Thymus (tissue), 11 donors: ENCODE results near the gene CHMP2A. TPM values are rescaled to one million over a fixed set of nuclear protein-coding genes. Genes with fewer than 3 reads are reported as not detected.
"Not testable (repeated sequence)": the region's sequence is repeated elsewhere in the genome, so short reads cannot be mapped to it uniquely, and the experiment has no call there.

ENCODE experiments used
- DNase-seq, 9 donors: peaks; one replicate each; pipeline ENCODE4 v3.0.0-alpha.2; 2013; ENCODE audit warnings: low spot score in 9 of 9, low read depth in 6 of 9, missing footprints in 1 of 9
- H3K27ac ChIP-seq, 2 donors: one replicate each; pipeline ENCODE4 v1.5.1; 2013; ENCODE audit warnings: control low read depth in 1 of 2, low read depth in 1 of 2, low read length in 1 of 2, mild to moderate bottlenecking in 1 of 2, moderate library complexity in 1 of 2
- H3K27me3 ChIP-seq, 2 donors: one replicate each; pipeline ENCODE4 v1.5.1; 2013; ENCODE audit warnings: low read length in 1 of 2; ENCODE audit not compliant: control insufficient read depth in 2 of 2, insufficient read depth in 1 of 2
- H3K36me3 ChIP-seq, 2 donors: one replicate each; pipeline ENCODE4 v1.5.1; 2013; ENCODE audit warnings: low read length in 1 of 2, mild to moderate bottlenecking in 1 of 2, moderate library complexity in 1 of 2; ENCODE audit not compliant: control insufficient read depth in 2 of 2, insufficient read depth in 2 of 2
- H3K4me1 ChIP-seq, 2 donors: one replicate each; pipeline ENCODE4 v1.5.1; 2013; ENCODE audit warnings: low read length in 2 of 2; ENCODE audit not compliant: control insufficient read depth in 2 of 2, insufficient read depth in 2 of 2
- H3K4me3 ChIP-seq, 2 donors: one replicate each; pipeline ENCODE4 v1.5.1; 2013; ENCODE audit warnings: low read length in 2 of 2, control low read depth in 1 of 2, mild to moderate bottlenecking in 1 of 2
- H3K9me3 ChIP-seq, 2 donors: one replicate each; pipeline ENCODE4 v1.5.1; 2013; ENCODE audit warnings: low read length in 1 of 2, mild to moderate bottlenecking in 1 of 2; ENCODE audit not compliant: control insufficient read depth in 2 of 2, insufficient read depth in 1 of 2
- WGBS: extraction: QIAGEN DNeasy Blood & Tissue Kit; methylation state at CpG from one replicate; pipeline ENCODE4 v1.1.7; 2013; 5-methylcytosine and 5-hydroxymethylcytosine counted together
- polyA plus RNA-seq: library from polyadenylated mRNA; stranded (reverse); fragments of 200-250 nt; gene quantifications from one replicate; pipeline ENCODE4 v1.2.3, GENCODE V29; 2013
- total RNA-seq: library from RNA; stranded (reverse); fragments of 120-200 nt; gene quantifications from one replicate; pipeline ENCODE4 v1.2.4, GENCODE V29; 2013
- donor health status: healthy.

Gene CHMP2A
- total and polyA plus RNA-seq, 2 donors = 75.4 to 131 TPM

GRCh38 chr19:58545286-58546018, 9.5 kb downstream of the CHMP2A start:
- peak in 1 of 9 donors; percentile 41 for DNase-seq
- H3K27me3 ChIP-seq = peaks cover 0 to 7% of the 10 kb centered on the region in 2 donors

GRCh38 chr19:58544591-58545285, 10.2 kb downstream of the CHMP2A start:
- WGBS = under 1% methylated on average over 91 of the region's 92 CpGs
- DNase-seq = peak in 4 of 9 donors; percentile 60 to 81 (median 78)

More at GRCh38 chr19:58545286-58546018, 9.5 kb downstream of the CHMP2A start:
- 13% methylated on average over 21 of the region's 21 CpGs for WGBS
- Histone ChIP-seq H3K27ac (peak overlapping the region; percentile 25 to 65), H3K4me3 (peak overlapping the region; percentile 85 to 91), H3K4me1 (peaks cover 12 to 27% of the 10 kb centered on the region in 2 donors), H3K36me3 (peaks cover 42 to 53% of the 10 kb centered on the region in 2 donors), H3K9me3 (peaks cover 0 to 3% of the 10 kb centered on the region in 2 donors)

DNA sequence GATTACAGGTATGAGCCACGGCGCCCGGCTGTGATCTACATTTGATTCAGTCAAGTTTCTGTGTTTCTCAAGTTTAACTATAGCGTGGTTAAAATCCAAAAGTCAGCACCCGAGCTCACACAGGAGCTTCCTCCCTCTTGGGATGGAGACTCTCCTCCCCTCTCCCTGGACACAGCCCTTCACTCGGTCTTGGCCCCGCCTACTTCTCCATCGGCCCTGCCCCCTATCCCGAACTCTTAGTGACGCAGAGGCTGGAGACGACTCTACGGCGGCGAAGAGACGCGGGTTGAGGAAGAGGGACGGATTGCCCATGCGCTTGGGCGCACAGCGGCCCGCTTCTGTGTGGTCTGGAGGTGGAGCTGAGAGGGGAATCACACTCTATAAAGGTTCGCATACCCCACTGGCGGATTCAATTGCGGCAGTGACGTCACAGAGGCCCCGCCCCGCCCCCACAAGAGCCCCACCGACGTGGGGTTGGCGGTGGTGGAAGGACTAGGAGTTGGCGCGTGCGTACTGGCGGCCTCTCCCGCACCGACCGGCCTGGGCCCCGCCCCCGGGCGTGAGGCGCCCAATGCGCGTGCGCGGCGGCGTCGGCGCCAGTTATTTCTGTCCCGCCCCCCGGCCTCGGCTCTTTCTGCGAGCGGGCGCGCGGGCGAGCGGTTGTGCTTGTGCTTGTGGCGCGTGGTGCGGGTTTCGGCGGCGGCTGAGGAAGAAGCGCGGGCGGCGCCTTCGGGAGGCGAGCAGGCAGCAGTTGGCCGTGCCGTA, 10.9 kb downstream of the CHMP2A start, which contains the start of gene TRIM28:
TRIM28 (plus strand) TSS at position 239 of the 765 bp plus-strand sequence. CDS start 694 bp downstream, outside the sequence.
- peaks cover 0 to 3% of the 10 kb centered on the region in 2 donors for H3K9me3 ChIP-seq
- peaks cover 0 to 11% of the 10 kb centered on the region in 2 donors for H3K27me3 ChIP-seq
- H3K4me3 ChIP-seq = peak within 1 kb of the TSS; percentile 85 to 91
- peaks cover 28 to 38% of the 10 kb centered on the region in 2 donors for H3K36me3 ChIP-seq
- H3K4me1 ChIP-seq = peaks cover 12 to 29% of the 10 kb centered on the region in 2 donors
- DNase-seq = peak; percentile 91 to 99 (median 97)
- under 1% methylated on average over 73 of the region's 73 CpGs for WGBS
- peak within 1 kb of the TSS; percentile 93 to 100 for H3K27ac ChIP-seq

More at GRCh38 chr19:58544591-58545285, 10.2 kb downstream of the CHMP2A start:
- peak overlapping the region; percentile 85 to 91 for H3K4me3 ChIP-seq
- H3K9me3 ChIP-seq = peaks cover 0 to 3% of the 10 kb centered on the region in 2 donors
- peaks cover 0 to 9% of the 10 kb centered on the region in 2 donors for H3K27me3 ChIP-seq
- H3K4me1 ChIP-seq = peaks cover 12 to 27% of the 10 kb centered on the region in 2 donors
- H3K36me3 ChIP-seq = peaks cover 35 to 46% of the 10 kb centered on the region in 2 donors
- peak overlapping the region; percentile 91 to 100 for H3K27ac ChIP-seq

- not testable (repeated sequence) for H3K27ac ChIP-seq, DNase-seq, H3K9me3 ChIP-seq, H3K4me3 ChIP-seq
- peaks cover 3 to 15% of the 10 kb centered on the region in 2 donors for H3K27me3 ChIP-seq
- peaks cover 16 to 38% of the 10 kb centered on the region in 2 donors for H3K4me1 ChIP-seq
- WGBS = 93% methylated on average over 18 of the region's 18 CpGs
- H3K36me3 ChIP-seq = peaks cover 16 to 26% of the 10 kb centered on the region in 2 donors
These were observed 12.1 kb downstream of the CHMP2A start for GRCh38 chr19:58542641-58543372.

GRCh38 chr19:58539169-58539559, 15.7 kb downstream of the CHMP2A start:
- H3K4me1 ChIP-seq = peaks cover 4 to 24% of the 10 kb centered on the region in 2 donors
- DNase-seq = not testable (repeated sequence)

GRCh38 chr19:58538257-58539168, 16.4 kb downstream of the CHMP2A start:
- H3K27ac ChIP-seq = peak overlapping the region; percentile 52 to 83
- H3K9me3 ChIP-seq = peaks cover 0 to 3% of the 10 kb centered on the region in 2 donors
- peaks cover 4 to 20% of the 10 kb centered on the region in 2 donors for H3K4me1 ChIP-seq
- peak overlapping the region; percentile 50 to 51 for H3K4me3 ChIP-seq
- peak in 2 of 9 donors; percentile 53 to 75 for DNase-seq
- WGBS = under 1% methylated on average over 55 of the region's 55 CpGs
- H3K36me3 ChIP-seq = no peaks in the 10 kb centered on the region
- peaks cover 3 to 15% of the 10 kb centered on the region in 2 donors for H3K27me3 ChIP-seq

More at GRCh38 chr19:58539169-58539559, 15.7 kb downstream of the CHMP2A start:
- not testable (repeated sequence) for H3K36me3 ChIP-seq, H3K9me3 ChIP-seq, H3K4me3 ChIP-seq, H3K27ac ChIP-seq
- peaks cover 3 to 15% of the 10 kb centered on the region in 2 donors for H3K27me3 ChIP-seq

DNA sequence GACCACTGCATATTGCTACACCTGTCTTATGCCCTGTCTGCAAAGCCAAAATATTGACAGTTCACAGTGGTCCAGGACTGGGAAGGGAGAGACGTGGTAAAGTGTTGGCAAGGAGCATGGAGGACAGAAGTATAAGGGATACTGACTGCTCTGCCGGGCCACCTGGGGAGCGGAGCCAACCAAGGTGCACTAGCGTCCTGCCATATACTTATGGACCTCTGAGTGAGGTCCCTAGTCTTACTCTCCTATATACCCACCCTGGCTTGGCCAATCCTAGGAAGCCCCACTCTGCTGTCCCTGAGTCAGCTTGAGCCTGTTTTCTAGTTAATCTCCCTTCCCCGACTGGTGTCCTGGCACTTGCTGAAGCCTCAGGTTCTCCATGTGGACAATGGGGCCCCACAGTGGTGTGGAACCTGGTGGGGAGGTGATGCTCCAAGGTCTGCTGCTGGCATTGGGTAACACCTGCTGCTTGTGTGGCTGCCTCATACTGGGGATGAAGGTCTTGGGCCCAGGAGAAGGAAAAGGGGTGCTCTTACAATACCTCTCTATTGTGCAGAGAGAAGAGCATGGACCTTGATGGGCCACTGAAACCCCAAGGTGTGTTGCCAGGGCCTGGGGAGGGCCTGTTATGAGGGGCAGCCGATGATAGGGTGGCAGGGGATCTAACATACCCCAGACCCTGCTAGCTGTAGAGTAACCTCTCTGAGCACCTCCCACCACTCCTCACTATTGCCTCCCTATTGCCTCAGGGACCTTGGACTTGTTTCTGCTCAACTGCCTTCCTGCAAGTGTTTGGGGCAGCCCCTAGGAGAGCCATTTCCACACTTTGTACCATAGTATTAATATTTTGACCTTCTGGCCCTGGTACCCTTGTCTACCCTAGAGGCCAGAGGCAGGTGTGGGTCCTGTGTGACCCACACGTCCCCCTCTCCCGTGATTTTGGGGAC, 17.8 kb downstream of the CHMP2A start:
- Histone ChIP-seq H3K27me3 (peaks cover 3 to 9% of the 10 kb centered on the region in 2 donors), H3K27ac (no peak overlapping the region)
- WGBS = 97% methylated on average over 8 of the region's 8 CpGs

More for the DNA sequence above, 17.8 kb downstream of the CHMP2A start:
- H3K4me3 ChIP-seq = no peak overlapping the region
- DNase-seq = no peak
- peaks cover 0 to 3% of the 10 kb centered on the region in 2 donors for H3K9me3 ChIP-seq
- no peaks in the 10 kb centered on the region for H3K36me3 ChIP-seq
- H3K4me1 ChIP-seq = peaks cover 4 to 17% of the 10 kb centered on the region in 2 donors
